ENCODE measurements around the gene NCKIPSD.

The NCKIPSD gene

GRCh38 chr3:48662753-48663488 lies 22.8 kb downstream of the NCKIPSD start, which contains the start of gene CELSR3:
Gene CELSR3 (minus strand): TSS chr3:48662886. CDS start chr3:48662634, 252 bp downstream.
- TF ChIP-seq ESRRG (CRISPR knock-in tag; IDR thresholded peaks at IDR 0.05): peak; percentile 34; the same call in 1 of the 2 replicates
- 0 out of 2 replicates have a peak, but pooled peaks have one; percentile 22 for TF ChIP-seq SNAI2 (CRISPR knock-in tag; IDR thresholded peaks at IDR 0.05)
- peak; percentile 65; the same call in 1 of the 2 replicates for TF ChIP-seq CREB5 (CRISPR knock-in tag; IDR thresholded peaks at IDR 0.05; ENCODE audit: low read depth)
- no peak for TF ChIP-seq PATZ1 (CRISPR knock-in tag; IDR thresholded peaks at IDR 0.05; ENCODE audit: borderline replicate concordance)
- ATAC-seq: peak; percentile 78

GRCh38 chr3:48662145-48662752 lies 23.5 kb downstream of the NCKIPSD start:
- TF ChIP-seq TCF4 (CRISPR knock-in tag; IDR thresholded peaks at IDR 0.05; ENCODE audit: borderline replicate concordance) (no peak), ARNTL (CRISPR knock-in tag; IDR thresholded peaks at IDR 0.05; ENCODE audit: borderline replicate concordance, low read depth) (no peak), TOX (CRISPR knock-in tag; IDR thresholded peaks at IDR 0.05; ENCODE audit: borderline replicate concordance) (no peak), POU6F1 (CRISPR knock-in tag; IDR thresholded peaks at IDR 0.05; ENCODE audit: borderline replicate concordance, low read depth) (no peak), ZFP3 (CRISPR knock-in tag; IDR thresholded peaks at IDR 0.05) (no peak), CSRNP3 (CRISPR knock-in tag; IDR thresholded peaks at IDR 0.05) (no peak), PATZ1 (CRISPR knock-in tag; IDR thresholded peaks at IDR 0.05; ENCODE audit: borderline replicate concordance) (no peak), ZFP30 (CRISPR knock-in tag; IDR thresholded peaks at IDR 0.05) (no peak), BACH2 (CRISPR knock-in tag; IDR thresholded peaks at IDR 0.05; ENCODE audit: borderline replicate concordance) (no peak), ISL1 (CRISPR knock-in tag; IDR thresholded peaks at IDR 0.05) (no peak), RARB (CRISPR knock-in tag; IDR thresholded peaks at IDR 0.05) (no peak), ZNF70 (CRISPR knock-in tag; IDR thresholded peaks at IDR 0.05) (no peak), ZNF565 (CRISPR knock-in tag; conservative IDR thresholded peaks at IDR 0.05; ENCODE audit: low read depth) (no peak)

GRCh38 chr3:48661501-48662144 lies 24.1 kb downstream of the NCKIPSD start:
- no peak for TF ChIP-seq ZNF8 (CRISPR knock-in tag; IDR thresholded peaks at IDR 0.05)
- TF ChIP-seq CSDC2 (CRISPR knock-in tag; IDR thresholded peaks at IDR 0.05): peak; percentile 78; the same call in 1 of the 2 replicates
- TF ChIP-seq ISL1 (CRISPR knock-in tag; IDR thresholded peaks at IDR 0.05): no peak
- TF ChIP-seq ZFP3 (CRISPR knock-in tag; IDR thresholded peaks at IDR 0.05): 0 out of 2 replicates have a peak, but pooled peaks have one; percentile 61
- no peak for ATAC-seq

More at GRCh38 chr3:48662145-48662752, 23.5 kb downstream of the NCKIPSD start:
- no peak for ATAC-seq

Measured in SK-N-SH treated with all-trans-retinoic acid at 6 μM for 48 hours (cell line).